GM18858 (cell line): ENCODE measurements around the gene FADD.

Experiments used
- ATAC-seq: cut with Tn5 transposase; IDR thresholded peaks from one replicate; pipeline ENCODE4 v1.9.1; 2021; ENCODE audit not compliant: unreplicated experiment

Gene FADD

GRCh38 chr11:70230840-70231710, 28.0 kb downstream of the FADD start:
- ATAC-seq: no peak

- ATAC-seq: no peak
Observed at GRCh38 chr11:70233034-70233433, 29.9 kb downstream of the FADD start.

- ATAC-seq: no peak
Observed at GRCh38 chr11:70233511-70233934, 30.4 kb downstream of the FADD start.

- ATAC-seq: no peak
Observed at GRCh38 chr11:70233962-70234361, 30.9 kb downstream of the FADD start.

GRCh38 chr11:70240337-70240736, 37.2 kb downstream of the FADD start:
- ATAC-seq: no peak

- ATAC-seq: no peak
Observed at GRCh38 chr11:70241709-70242108, 38.6 kb downstream of the FADD start.

- no peak for ATAC-seq
Observed at GRCh38 chr11:70242885-70243284, 39.8 kb downstream of the FADD start.

- ATAC-seq: no peak
Observed at GRCh38 chr11:70243912-70244652, 41.0 kb downstream of the FADD start.

GRCh38 chr11:70244698-70245097, 41.6 kb downstream of the FADD start:
- ATAC-seq: no peak

GRCh38 chr11:70246196-70246595, 43.1 kb downstream of the FADD start:
- ATAC-seq: no peak

GRCh38 chr11:70247042-70247709, 44.1 kb downstream of the FADD start:
- no peak for ATAC-seq

GRCh38 chr11:70247710-70248072, 44.6 kb downstream of the FADD start:
- no peak for ATAC-seq

GRCh38 chr11:70250876-70251658, 48.0 kb downstream of the FADD start:
- ATAC-seq: no peak

GRCh38 chr11:70251659-70252321, 48.7 kb downstream of the FADD start:
- no peak for ATAC-seq

GRCh38 chr11:70252844-70253243, 49.7 kb downstream of the FADD start:
- no peak for ATAC-seq

- ATAC-seq: no peak
Observed at GRCh38 chr11:70255477-70256116, 52.5 kb downstream of the FADD start.
